SKM-1 treated with dmso at 0.1 percent for 144 hours (cell line): Measurements from ENCODE around the gene GPR171.

Source experiments
- DNase-seq: peaks from one replicate; lab custom pipeline; 2025; ENCODE audit not compliant: unreplicated experiment; lab: John Stamatoyannopoulos, UW

The GPR171 gene

DNA sequence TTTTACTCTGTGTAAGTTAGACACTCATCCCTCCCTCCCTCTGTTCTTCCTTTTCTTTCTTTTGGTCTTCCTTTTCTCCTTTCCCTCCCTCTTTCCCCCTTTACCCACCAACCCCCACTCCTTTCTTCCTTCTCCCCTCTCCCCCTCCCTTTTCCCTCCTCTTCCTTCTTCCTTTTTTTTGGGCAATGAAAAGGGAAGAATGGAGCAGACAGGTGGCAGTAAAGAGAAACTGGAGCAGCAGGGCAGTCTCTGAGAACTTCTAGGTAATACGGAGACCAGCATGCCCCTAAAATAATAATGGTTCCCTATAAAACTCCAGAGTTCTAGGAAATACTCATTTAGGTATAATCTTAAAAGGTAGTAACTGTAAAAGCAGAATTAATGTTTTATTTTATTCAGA, 11.4 kb upstream of the GPR171 start:
- no peak for DNase-seq

DNA sequence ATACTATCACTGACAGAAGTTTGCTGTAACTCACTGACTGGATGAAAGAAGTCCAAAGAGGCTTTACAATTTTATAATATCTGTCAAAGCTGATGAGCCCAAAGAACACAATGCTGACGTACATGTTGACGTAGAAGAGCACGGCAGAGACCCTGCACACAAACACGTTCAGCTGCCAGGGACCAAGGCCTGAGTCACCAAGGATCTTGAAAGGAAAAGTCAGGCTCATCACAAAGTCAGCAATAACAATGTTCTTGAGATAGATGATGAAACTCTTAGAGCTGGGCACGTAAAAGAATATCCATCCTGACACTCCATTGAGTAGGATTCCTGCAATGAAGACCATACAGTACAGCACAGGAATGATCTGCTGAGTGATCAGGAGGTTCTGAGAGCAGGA, 10.9 kb upstream of the GPR171 start:
- no peak for DNase-seq

DNA sequence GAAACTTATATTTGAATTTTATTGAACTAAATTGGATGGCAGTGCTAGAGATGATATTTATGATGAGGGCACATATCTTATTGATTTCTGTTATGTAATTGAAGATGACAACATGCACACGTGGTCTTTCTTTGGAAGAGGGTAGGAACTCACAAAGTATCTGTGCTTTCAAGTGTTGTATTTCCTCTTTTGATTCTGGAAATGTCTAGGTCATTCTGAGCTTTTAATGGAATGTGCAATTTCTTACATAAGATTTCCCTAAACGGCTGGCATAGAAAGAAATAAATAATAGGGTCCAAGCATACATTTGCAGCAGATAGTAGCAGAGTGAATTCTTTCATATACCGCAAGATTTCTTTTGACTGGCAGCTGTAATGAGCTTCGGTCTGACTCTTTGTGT, 10.1 kb upstream of the GPR171 start:
- DNase-seq, result no peak

GRCh38 chr3:151210676-151211381, 7.8 kb upstream of the GPR171 start:
- no peak for DNase-seq

GRCh38 chr3:151209654-151210053, 6.6 kb upstream of the GPR171 start:
- no peak for DNase-seq

GRCh38 chr3:151206201-151206600, 3.2 kb upstream of the GPR171 start:
- no peak for DNase-seq

- no peak for DNase-seq
These were observed 2.5 kb upstream of the GPR171 start for GRCh38 chr3:151205482-151205881.

- DNase-seq, result no peak
These were observed 1.8 kb upstream of the GPR171 start for GRCh38 chr3:151204530-151205402.

- no peak for DNase-seq
These were observed 1.8 kb downstream of the GPR171 start for GRCh38 chr3:151201051-151201730.

DNA sequence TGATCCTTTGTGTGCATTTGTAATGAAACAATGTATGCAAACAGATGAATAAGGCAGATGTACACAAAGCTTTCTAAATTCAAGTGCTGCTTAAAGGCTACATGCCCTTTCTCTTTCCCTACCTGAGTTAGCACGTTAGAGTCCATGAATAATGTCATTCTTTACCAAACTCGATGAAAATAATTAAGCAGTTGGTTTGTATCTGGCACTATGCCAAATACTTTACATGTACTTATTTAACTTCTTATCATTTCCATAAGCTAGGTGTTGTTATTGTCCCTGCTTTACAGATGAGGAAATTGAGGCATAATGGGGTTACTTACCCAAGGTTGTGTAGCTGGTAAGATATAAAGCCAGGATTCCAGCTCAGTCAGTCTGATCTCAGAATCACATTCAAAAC, 2.4 kb downstream of the GPR171 start:
- DNase-seq, result no peak

- no peak for DNase-seq
These were observed 3.2 kb downstream of the GPR171 start for GRCh38 chr3:151199554-151200438.

GRCh38 chr3:151198849-151199248, 4.2 kb downstream of the GPR171 start:
- no peak for DNase-seq

DNA sequence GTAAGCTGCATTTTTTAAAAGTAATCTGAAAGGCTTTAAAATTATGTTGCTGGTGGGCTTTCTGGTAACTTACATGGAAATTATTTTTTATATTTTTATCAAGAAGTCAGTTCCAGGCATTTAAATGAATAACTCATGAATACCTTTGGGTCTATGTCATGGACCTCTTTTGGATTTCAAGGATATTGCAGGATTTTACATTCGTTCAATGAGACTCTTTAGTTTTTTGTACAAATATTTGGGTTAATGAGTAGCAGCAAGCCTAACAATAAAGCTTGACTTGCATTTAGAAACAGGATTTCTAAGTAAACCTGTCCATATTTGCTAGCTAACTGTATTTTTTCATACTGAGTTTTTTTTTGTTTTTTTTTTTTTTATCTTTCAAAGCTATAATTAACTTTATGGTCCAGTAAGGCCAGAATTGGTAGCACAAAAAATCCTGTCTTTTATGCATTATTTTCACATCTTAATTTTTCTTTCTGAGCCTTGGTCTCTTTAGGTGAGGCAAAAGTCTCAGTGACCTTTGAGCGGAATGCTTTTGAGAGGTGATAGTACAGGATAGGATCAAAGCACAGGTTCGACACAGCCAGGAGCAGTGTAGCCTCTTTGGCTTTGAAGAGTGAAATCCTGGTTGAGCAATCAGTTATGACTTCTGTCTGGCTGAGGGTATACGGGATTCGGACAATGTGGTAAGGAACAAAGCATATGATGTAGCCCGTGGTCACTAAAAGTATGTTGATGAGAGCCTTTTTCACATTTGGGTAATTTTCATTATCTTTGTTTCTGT, 4.8 kb downstream of the GPR171 start:
- no peak for DNase-seq

GRCh38 chr3:151197228-151197627, 5.8 kb downstream of the GPR171 start:
- DNase-seq, result no peak

DNA sequence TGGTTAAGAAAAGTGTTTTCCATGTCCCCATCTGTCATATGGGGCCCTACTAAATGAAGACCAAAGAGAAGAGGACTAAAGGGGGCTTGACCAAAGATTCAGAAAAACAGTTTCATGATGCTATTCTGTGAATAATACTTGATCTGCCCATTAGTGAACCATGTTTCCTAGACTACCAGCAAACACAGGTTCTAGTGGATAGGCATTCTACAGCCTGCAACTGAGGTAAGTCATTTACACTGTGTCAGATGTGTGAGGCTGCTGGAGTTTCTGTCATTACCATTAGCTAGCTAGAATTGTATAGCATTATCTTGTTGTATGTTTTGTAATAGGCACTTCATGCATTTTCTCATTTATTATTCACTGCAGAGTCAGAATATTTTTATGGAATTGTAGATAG, 6.6 kb downstream of the GPR171 start:
- DNase-seq, result no peak

- no peak for DNase-seq
These were observed 7.2 kb downstream of the GPR171 start for GRCh38 chr3:151195826-151196225.

DNA sequence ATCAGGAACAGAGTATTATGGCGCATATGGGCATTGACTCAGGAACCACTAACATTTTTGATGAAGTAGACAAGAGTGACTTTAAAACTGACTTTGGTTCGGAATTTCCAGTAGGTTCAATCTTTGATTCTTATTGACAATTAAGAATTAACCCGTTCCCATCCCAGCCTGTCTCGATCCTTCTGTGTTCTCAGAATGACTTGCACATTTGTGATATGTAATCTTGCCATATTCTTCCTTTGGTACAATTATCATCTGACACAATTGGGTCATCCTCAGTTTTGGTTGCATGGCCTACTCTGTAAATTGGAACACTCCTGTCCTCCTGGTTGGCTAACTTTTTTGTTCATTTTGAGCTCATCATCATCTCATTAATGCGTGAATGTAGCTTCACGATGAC, 10.5 kb downstream of the GPR171 start:
- no peak for DNase-seq

GRCh38 chr3:151191095-151191494, 11.9 kb downstream of the GPR171 start:
- DNase-seq, result no peak

- no peak for DNase-seq
These were observed 19.7 kb downstream of the GPR171 start for GRCh38 chr3:151183265-151183671.
